BJ (cell line): ENCODE measurements around the gene HACD4. TPM values are rescaled to one million over a fixed set of nuclear protein-coding genes. Genes with fewer than 3 reads are reported as not detected.

Experiments
- CTCF ChIA-PET: fragments of 350-600 bp; formaldehyde crosslinking; extraction: SDS; loops from one replicate; lab custom pipeline; 2021; ENCODE audit warnings: antibody characterized with exemption, inconsistent platforms; lab: Yijun Ruan, JAX
- POLR2A ChIA-PET: fragments of 300-600 bp; sonication (Branson Sonifier 250); formaldehyde crosslinking; extraction: SDS; loops from one replicate; lab custom pipeline; 2021; ENCODE audit warnings: antibody characterized with exemption; lab: Charles Lee
- DNase-seq: peaks from one replicate; pipeline ENCODE4 v3.0.0-alpha.2; 2011; ENCODE audit warnings: low read depth
- H3K27me3 ChIP-seq: 2 replicates; pipeline ENCODE4 v1.6.0; 2011; ENCODE audit warnings: low read length; ENCODE audit not compliant: control insufficient read depth, insufficient read depth
- H3K36me3 ChIP-seq: 2 replicates; pipeline ENCODE4 v1.5.1; 2011; ENCODE audit warnings: low read length; ENCODE audit not compliant: control insufficient read depth, insufficient read depth
- H3K4me3 ChIP-seq: 2 replicates; pipeline ENCODE4 v1.5.1; 2011; ENCODE audit warnings: low read depth, mild to moderate bottlenecking, control low read depth, low read length
- CTCF ChIP-seq: IDR thresholded peaks from 2 replicates; pipeline ENCODE4 v1.5.1; 2011; ENCODE audit warnings: low read depth, mild to moderate bottlenecking, control low read depth, inconsistent platforms, low read length, moderate library complexity; ENCODE audit not compliant: insufficient read depth
- polyA plus RNA-seq: library from polyadenylated mRNA; depleted of rRNA; stranded (reverse); fragments of >200 nt; gene quantifications from 2 replicates; pipeline ENCODE4 v1.2.3, GENCODE V29; 2011; rRNA removed

HACD4 gene
- polyA plus RNA-seq, 1 experiment, result 4.3 TPM

- ChIA-PET POLR2A (no interaction called here), CTCF (interaction anchor here (0.5 to 1.5 kb wide), 4 partner anchors 15 to 1209 kb away, joined by 3 to 4 read pairs (median 3); no protein-coding TSS in a partner anchor)
- no peak for DNase-seq
- Histone ChIP-seq H3K4me3 (no peak overlapping the region), H3K36me3 (no peaks in the 10 kb centered on the region), H3K27me3 (no peaks in the 10 kb centered on the region)
- TF ChIP-seq CTCF, result no peak
These were observed 68.8 kb downstream of the HACD4 start for GRCh38 chr9:20962536-20963225.

GRCh38 chr9:20950707-20951106 lies 80.7 kb downstream of the HACD4 start:
- ChIA-PET CTCF (interaction anchor here (1.6 to 4.3 kb wide), 2 partner anchors 9 to 595 kb away, joined by 3 to 27 read pairs; no protein-coding TSS in a partner anchor), POLR2A (no interaction called here)
- Histone ChIP-seq H3K4me3 (no peak overlapping the region), H3K27me3 (no peaks in the 10 kb centered on the region), H3K36me3 (peaks cover 2% of the 10 kb centered on the region; the same call in 1 of the 2 replicates)
- TF ChIP-seq CTCF, result no peak
- no peak for DNase-seq

Other genes with a start within 250 kb of the HACD4 start
- not detected in 2 replicates for gene IFNB1, start 46.3 kb upstream of the HACD4 start, polyA plus RNA-seq
- gene IFNW1, start 110.2 kb upstream of the HACD4 start, polyA plus RNA-seq, result not detected in 2 replicates
- not detected in 2 replicates for gene IFNA21, start 135.0 kb upstream of the HACD4 start, polyA plus RNA-seq
- not detected in 2 replicates for gene IFNA4, start 155.9 kb upstream of the HACD4 start, polyA plus RNA-seq
- gene IFNA7, start 170.6 kb upstream of the HACD4 start, polyA plus RNA-seq, result not detected in 2 replicates
- gene IFNA10, start 175.5 kb upstream of the HACD4 start, polyA plus RNA-seq, result not detected in 2 replicates
- gene IFNA16, start 185.7 kb upstream of the HACD4 start, polyA plus RNA-seq, result not detected in 2 replicates
- gene IFNA17, start 196.6 kb upstream of the HACD4 start, polyA plus RNA-seq, result not detected in 2 replicates
- not detected in 2 replicates for gene IFNA14, start 208.4 kb upstream of the HACD4 start, polyA plus RNA-seq